H1 (cell line): ENCODE measurements around the gene ZNF618. TPM values are rescaled to one million over a fixed set of nuclear protein-coding genes. Genes with fewer than 3 reads are reported as not detected.

ENCODE experiments used
- CTCF ChIA-PET: fragments of 300-600 bp; sonication (Branson Sonifier 250); formaldehyde crosslinking; loops from one replicate; lab custom pipeline; 2021; ENCODE audit not compliant: partially characterized antibody; lab: Charles Lee
- POLR2A ChIA-PET: fragments of 300-600 bp; sonication (Branson Sonifier 250); formaldehyde crosslinking; loops from one replicate; lab custom pipeline; 2021; ENCODE audit warnings: inconsistent platforms; ENCODE audit not compliant: partially characterized antibody; lab: Charles Lee
- DNase-seq, 2 experiments: peaks; one replicate each; pipeline versions ENCODE4 v3.0.0 to v3.0.0-alpha.2; 2010 to 2022; ENCODE audit warnings: low spot score in 2 of 2, low read depth in 1 of 2, mixed read lengths in 1 of 2
- FAIRE-seq: peaks from 2 replicates; lab custom pipeline; 2011; peaks lifted over from hg19 to GRCh38; lab: Jason Lieb, UNC
- H2AFZ ChIP-seq: 2 replicates; pipeline ENCODE4 v1.8.1; 2012; ENCODE audit warnings: low read length, inconsistent platforms
- H2AK5ac ChIP-seq: 2 replicates; pipeline ENCODE4 v1.6.1; 2013; ENCODE audit warnings: low read depth, low read length
- H2BK120ac ChIP-seq: replicated peaks from 2 replicates; pipeline ENCODE3; 2013; ENCODE audit warnings: low read depth, low read length, inconsistent platforms
- H2BK12ac ChIP-seq: 2 replicates; pipeline ENCODE4 v1.6.1; 2013; ENCODE audit warnings: low read depth, low read length
- H2BK15ac ChIP-seq: 2 replicates; pipeline ENCODE4 v1.6.1; 2013; ENCODE audit warnings: low read length
- H2BK20ac ChIP-seq: 2 replicates; pipeline ENCODE4 v1.6.1; 2013; ENCODE audit warnings: low read length
- H2BK5ac ChIP-seq: 2 replicates; pipeline ENCODE4 v1.6.1; 2013; ENCODE audit warnings: low read depth, low read length
- H3K14ac ChIP-seq: 2 replicates; pipeline ENCODE4 v1.6.1; 2013; ENCODE audit warnings: inconsistent platforms; ENCODE audit not compliant: insufficient read length
- H3K18ac ChIP-seq: 2 replicates; pipeline ENCODE4 v1.6.1; 2013; ENCODE audit warnings: low read length; ENCODE audit errors: extremely low read depth
- H3K23ac ChIP-seq: 2 replicates; pipeline ENCODE4 v1.6.1; 2013; ENCODE audit warnings: inconsistent platforms; ENCODE audit not compliant: insufficient read length
- H3K23me2 ChIP-seq: 2 replicates; pipeline ENCODE4 v1.6.1; 2013; ENCODE audit warnings: low read depth, low read length
- H3K27ac ChIP-seq: 2 replicates; pipeline ENCODE4 v1.6.1; 2011; ENCODE audit warnings: low read depth, low read length, inconsistent platforms
- H3K27me3 ChIP-seq, 4 experiments: replicated peaks in 1 of 4; 1 replicate in 1 of 4; 2 replicates in 3 of 4; pipeline versions ENCODE4 v1.6.1 to v1.8.1; 2011 to 2013; ENCODE audit warnings: low read length in 3 of 4, mild to moderate bottlenecking in 3 of 4, inconsistent platforms in 2 of 4, mixed read lengths in 2 of 4, moderate library complexity in 1 of 4; ENCODE audit not compliant: control insufficient read depth in 3 of 4, insufficient read depth in 3 of 4; ENCODE audit errors: extremely low read depth in 1 of 4
- H3K36me3 ChIP-seq, 4 experiments: 2 replicates each; pipeline versions ENCODE4 v1.6.1 to v1.8.1; 2011 to 2013; ENCODE audit warnings: mild to moderate bottlenecking in 4 of 4, low read length in 3 of 4, moderate library complexity in 2 of 4, control low read depth in 1 of 4, inconsistent platforms in 1 of 4; ENCODE audit not compliant: insufficient read depth in 4 of 4, control insufficient read depth in 2 of 4
- H3K4ac ChIP-seq: replicated peaks from 2 replicates; pipeline ENCODE3; 2013; ENCODE audit warnings: low read length, low read depth, mixed read lengths, inconsistent platforms; ENCODE audit not compliant: insufficient read length
- H3K4me1 ChIP-seq, 4 experiments: replicated peaks in 1 of 4; 1 replicate in 1 of 4; 2 replicates in 3 of 4; pipeline versions ENCODE4 v1.6.1 to v1.8.1; 2011 to 2013; ENCODE audit warnings: low read length in 3 of 4, inconsistent platforms in 2 of 4, mixed read lengths in 1 of 4; ENCODE audit not compliant: insufficient read depth in 4 of 4, control insufficient read depth in 3 of 4
- H3K4me2 ChIP-seq, 2 experiments: 2 replicates each; pipeline versions ENCODE4 v1.6.1 to v1.8.1; 2011 to 2013; ENCODE audit warnings: low read depth in 2 of 2, low read length in 2 of 2, control low read depth in 1 of 2, inconsistent platforms in 1 of 2, mild to moderate bottlenecking in 1 of 2; ENCODE audit not compliant: insufficient read depth in 1 of 2
- H3K4me3 ChIP-seq, 4 experiments: fragments of 200-600, 300-600 bp in 1 of 4; sonication (generic), shearing (Covaris generic), sonication (Bioruptor Twin) in 1 of 4; 2 replicates each; pipeline versions ENCODE4 v1.5.1 to v1.8.1; 2011 to 2016; ENCODE audit warnings: low read length in 4 of 4, low read depth in 3 of 4, control low read depth in 2 of 4, inconsistent platforms in 2 of 4, mild to moderate bottlenecking in 2 of 4, mixed read lengths in 1 of 4, moderate library complexity in 1 of 4; ENCODE audit not compliant: insufficient read depth in 2 of 4; ENCODE audit errors: extremely low read depth in 1 of 4
- H3K56ac ChIP-seq: replicated peaks from 2 replicates; pipeline ENCODE3; 2013; ENCODE audit warnings: low read depth, mild to moderate bottlenecking, mixed read lengths, low read length, inconsistent platforms; ENCODE audit not compliant: insufficient read length
- H3K79me1 ChIP-seq: 2 replicates; pipeline ENCODE4 v1.6.1; 2013; ENCODE audit warnings: low read depth, low read length, control low read depth
- H3K79me2 ChIP-seq, 2 experiments: 2 replicates each; pipeline versions ENCODE4 v1.6.1 to v1.8.1; 2012 to 2013; ENCODE audit warnings: low read length in 2 of 2, mild to moderate bottlenecking in 2 of 2, inconsistent platforms in 1 of 2; ENCODE audit not compliant: insufficient read depth in 2 of 2, control insufficient read depth in 1 of 2
- H3K9ac ChIP-seq, 4 experiments: replicated peaks in 1 of 4; 1 replicate in 1 of 4; 2 replicates in 3 of 4; pipeline versions ENCODE4 v1.6.1 to v1.8.1; 2011 to 2013; ENCODE audit warnings: low read depth in 3 of 4, low read length in 3 of 4, control low read depth in 2 of 4, mild to moderate bottlenecking in 2 of 4, moderate library complexity in 2 of 4, inconsistent platforms in 1 of 4; ENCODE audit errors: extremely low read depth in 1 of 4
- H3K9me3 ChIP-seq, 2 experiments: 2 replicates each; pipeline versions ENCODE4 v1.6.1 to v1.8.1; 2012 to 2013; ENCODE audit warnings: mild to moderate bottlenecking in 2 of 2, moderate library complexity in 2 of 2, control low read depth in 1 of 2, inconsistent platforms in 1 of 2, low read depth in 1 of 2, low read length in 1 of 2, mixed read lengths in 1 of 2; ENCODE audit not compliant: insufficient read depth in 2 of 2
- H4K20me1 ChIP-seq, 2 experiments: replicated peaks in 1 of 2; 2 replicates each; pipeline versions ENCODE3 to v1.8.1; 2011 to 2013; ENCODE audit warnings: inconsistent platforms in 2 of 2, low read length in 2 of 2, mild to moderate bottlenecking in 1 of 2; ENCODE audit not compliant: insufficient read depth in 2 of 2, control insufficient read depth in 1 of 2
- H4K5ac ChIP-seq: 2 replicates; pipeline ENCODE4 v1.6.1; 2013; ENCODE audit warnings: low read length, low read depth, mixed read lengths, inconsistent platforms; ENCODE audit not compliant: insufficient read length
- H4K8ac ChIP-seq: 2 replicates; pipeline ENCODE4 v1.8.0; 2013; ENCODE audit warnings: mild to moderate bottlenecking, moderate library complexity, low read length, inconsistent platforms; ENCODE audit not compliant: insufficient read depth; ENCODE audit errors: extremely low read depth
- H4K91ac ChIP-seq: replicated peaks from 2 replicates; pipeline ENCODE3; 2013; ENCODE audit warnings: low read length, mixed read lengths, inconsistent platforms; ENCODE audit not compliant: insufficient read length
- ATF2 ChIP-seq: IDR thresholded peaks from 2 replicates; pipeline ENCODE4 v1.6.1; 2012; ENCODE audit warnings: low read length, inconsistent platforms
- BCL11A ChIP-seq, 2 experiments: IDR thresholded peaks; one replicate each; pipeline ENCODE4 v1.6.1; 2011; ENCODE audit warnings: low read depth in 2 of 2, low read length in 2 of 2, mild to moderate bottlenecking in 2 of 2
- EGR1 ChIP-seq: IDR thresholded peaks from 2 replicates; pipeline ENCODE4 v1.6.1; 2011; ENCODE audit warnings: low read depth, low read length, borderline replicate concordance
- HDAC2 ChIP-seq, 2 experiments: fragments of 300-600 bp in 1 of 2; sonication (generic) in 1 of 2; IDR thresholded peaks; 2 replicates each; pipeline ENCODE4 v1.6.1; 2011 to 2012; ENCODE audit warnings: low read depth in 2 of 2, low read length in 2 of 2, mild to moderate bottlenecking in 2 of 2, moderate library complexity in 2 of 2, borderline replicate concordance in 1 of 2, inconsistent platforms in 1 of 2
- KDM1A ChIP-seq: fragments of 200-600, 300-600 bp; sonication (generic); IDR thresholded peaks from 2 replicates; pipeline ENCODE4 v1.7.1; 2016; ENCODE audit warnings: mild to moderate bottlenecking, low read length, borderline replicate concordance
- POU5F1 ChIP-seq: IDR thresholded peaks from 2 replicates; pipeline ENCODE4 v1.6.1; 2011; ENCODE audit warnings: low read depth, mild to moderate bottlenecking, low read length, moderate library complexity
- RAD21 ChIP-seq, 2 experiments: IDR thresholded peaks in 1 of 2; conservative IDR thresholded peaks in 1 of 2; 2 replicates each; pipeline ENCODE4 v1.6.1; 2011; ENCODE audit warnings: low read depth in 2 of 2, low read length in 2 of 2, improper control_type of control experiment in 1 of 2, inconsistent platforms in 1 of 2, mild to moderate bottlenecking in 1 of 2, moderate library complexity in 1 of 2
- RNF2 ChIP-seq: fragments of 200-900, 300-1000 bp; sonication (generic); IDR thresholded peaks from 2 replicates; pipeline ENCODE4 v1.7.1; 2016; ENCODE audit warnings: borderline replicate concordance, low read depth, mild to moderate bottlenecking, antibody characterized with exemption, low read length; ENCODE audit not compliant: poor library complexity, severe bottlenecking; ENCODE audit errors: missing control alignments
- SIN3A ChIP-seq, 2 experiments: IDR thresholded peaks in 1 of 2; conservative IDR thresholded peaks in 1 of 2; 2 replicates each; pipeline ENCODE4 v1.6.1; 2011 to 2012; ENCODE audit warnings: low read length in 2 of 2, improper control_type of control experiment in 1 of 2, low read depth in 1 of 2, mild to moderate bottlenecking in 1 of 2
- SIX5 ChIP-seq: IDR thresholded peaks from 2 replicates; pipeline ENCODE4 v1.6.1; 2011; ENCODE audit warnings: mild to moderate bottlenecking, low read depth, low read length
- WGBS, 2 experiments: shearing (Covaris generic) in 1 of 2; methylation state at CpG; one replicate each; pipeline versions ENCODE4 v1.1.6 to v1.1.7; 2013 to 2015; ENCODE audit warnings: low lambda C conversion rate in 2 of 2, mixed read lengths in 2 of 2, inconsistent platforms in 1 of 2, low coverage in 1 of 2, missing lambda C conversion rate in 1 of 2; ENCODE audit not compliant: insufficient replicate concordance in 2 of 2, insufficient coverage in 1 of 2, insufficient read length in 1 of 2; ENCODE audit errors: extremely low coverage in 1 of 2, missing lambda C conversion rate in 1 of 2; 5-methylcytosine and 5-hydroxymethylcytosine counted together
- polyA plus RNA-seq, 7 experiments: library from polyadenylated mRNA; depleted of rRNA in 3 of 7; stranded (reverse) in 5 of 7; unstranded in 2 of 7; fragments of >200 nt in 5 of 7; fragments of 200-250 nt in 2 of 7; gene quantifications; 1 replicate in 5 of 7; 2 replicates in 1 of 7; 4 replicates in 1 of 7; pipeline versions ENCODE4 v1.2.1 to v1.2.3, GENCODE V29; 2011 to 2013; ENCODE audit warnings: missing spikeins in 2 of 7, mixed read lengths in 2 of 7
- total RNA-seq: library from RNA; stranded (reverse); fragmentation: NEBNext Ultra II Directional; extraction: Animal tissue kit (Norgen Biotek cat#: 25700); gene quantifications from 2 replicates; pipeline ENCODE4 v1.2.1, GENCODE V29; 2021

ZNF618 gene
- total and polyA plus RNA-seq, 2 of the 8 experiments (the other 6 are each of a cell fraction or from before 2014, with no cell fraction given) = 9.6 to 28.5 TPM

GRCh38 chr9:113966394-113966793 lies 90.3 kb downstream of the ZNF618 start:
- Histone ChIP-seq H3K79me1 (no peaks in the 10 kb centered on the region; the same call in 1 of the 2 replicates), H3K56ac (no peak overlapping the region)
- TF ChIP-seq RNF2 (no peak), RAD21 (IDR thresholded peaks at IDR 0.05 in 1 of 2, conservative IDR thresholded peaks at IDR 0.05 in 1 of 2; ENCODE audit: low read depth in 2 of 2, low read length in 2 of 2) (no peak), EGR1 (no peak), ATF2 (no peak), BCL11A (IDR thresholded peaks at IDR 0.05; ENCODE audit: low read depth in 2 of 2, low read length in 2 of 2) (no peak), SIX5 (no peak), KDM1A (no peak), POU5F1 (no peak), SIN3A (conservative IDR thresholded peaks at IDR 0.05 in 1 of 2, IDR thresholded peaks at IDR 0.05 in 1 of 2; ENCODE audit: low read depth in 1 of 2, low read length in 2 of 2) (no peak), HDAC2 (IDR thresholded peaks at IDR 0.05; ENCODE audit: borderline replicate concordance in 1 of 2, low read depth in 2 of 2, low read length in 2 of 2) (no peak)

More at GRCh38 chr9:113966394-113966793, 90.3 kb downstream of the ZNF618 start:
- Histone ChIP-seq H2BK20ac (no peak overlapping the region), H3K4me2 (no peak overlapping the region), H2BK5ac (no peak overlapping the region), H2AK5ac (no peak overlapping the region), H3K79me2 (no peaks in the 10 kb centered on the region), H3K23me2 (no peaks in the 10 kb centered on the region), H4K8ac (no peak overlapping the region), H3K18ac (no peak overlapping the region), H3K9ac (no peak overlapping the region), H4K5ac (no peak overlapping the region), H3K27me3 (no peaks in the 10 kb centered on the region), H3K27ac (no peak overlapping the region), H2BK15ac (no peak overlapping the region), H2BK120ac (no peak overlapping the region), H3K4ac (no peak overlapping the region), H4K91ac (no peak overlapping the region), H2AFZ (no peak overlapping the region), H3K36me3 (peaks cover 0 to 4% (median 1%) of the 10 kb centered on the region in 4 experiments; a peak in 2 of 8 replicates), H3K4me3 (no peak overlapping the region), H3K23ac (no peak overlapping the region), H4K20me1 (no peaks in the 10 kb centered on the region), H3K14ac (no peak overlapping the region), H3K9me3 (peaks cover 0 to 7% of the 10 kb centered on the region in 2 experiments; a peak in 1 of 4 replicates), H2BK12ac (no peak overlapping the region), H3K4me1 (no peaks in the 10 kb centered on the region; a peak in 1 of 7 replicates)
- 92% methylated on average over 5 of the region's 5 CpGs; no CpG with 5 or more reads in 1 of the 2 experiments for WGBS, 2 experiments
- no peak for DNase-seq
- CTCF ChIA-PET = interaction anchor here (0.9 to 6.1 kb wide), 9 partner anchors 11 to 230 kb away, joined by 3 to 55 read pairs (median 6); no protein-coding TSS in a partner anchor
- POLR2A ChIA-PET = interaction anchor here (0.9 to 1.3 kb wide), 2 partner anchors 33 to 45 kb away, joined by 3 read pairs; no protein-coding TSS in a partner anchor
- FAIRE-seq = no peak
